Keratinocyte (primary cell): Measurements from ENCODE around the gene ABHD4. TPM values are rescaled to one million over a fixed set of nuclear protein-coding genes. Genes with fewer than 3 reads are reported as not detected.

ENCODE experiments used
- DNase-seq: peaks from one replicate; pipeline ENCODE4 v3.0.0-alpha.2; 2011; ENCODE audit warnings: low read depth, missing footprints, low spot score
- FAIRE-seq: peaks from 2 replicates; lab custom pipeline; 2011; peaks lifted over from hg19 to GRCh38; lab: Jason Lieb, UNC
- H2AFZ ChIP-seq: 2 replicates; pipeline ENCODE4 v1.6.0; 2012; ENCODE audit warnings: low read length, control low read depth, inconsistent platforms; ENCODE audit not compliant: control insufficient read depth
- H3K27ac ChIP-seq: 2 replicates; pipeline ENCODE4 v1.5.1; 2011; ENCODE audit warnings: low read length; ENCODE audit not compliant: control insufficient read depth, insufficient read depth
- H3K27me3 ChIP-seq: 3 replicates; pipeline ENCODE4 v1.6.0; 2011; ENCODE audit warnings: low read length; ENCODE audit not compliant: control insufficient read depth, insufficient read depth; ENCODE audit errors: extremely low read depth
- H3K36me3 ChIP-seq, 2 experiments: 2 replicates in 1 of 2; 3 replicates in 1 of 2; pipeline ENCODE4 v1.5.1; 2011; ENCODE audit warnings: low read length in 2 of 2, mild to moderate bottlenecking in 1 of 2; ENCODE audit not compliant: control insufficient read depth in 2 of 2, insufficient read depth in 2 of 2; ENCODE audit errors: extremely low read depth in 1 of 2
- H3K4me1 ChIP-seq: 3 replicates; pipeline ENCODE4 v1.5.1; 2011; ENCODE audit warnings: low read length; ENCODE audit not compliant: control insufficient read depth, insufficient read depth; ENCODE audit errors: extremely low read depth
- H3K4me2 ChIP-seq: 3 replicates; pipeline ENCODE4 v1.6.0; 2011; ENCODE audit warnings: low read depth, low read length; ENCODE audit not compliant: control insufficient read depth, insufficient read depth; ENCODE audit errors: extremely low read depth
- H3K4me3 ChIP-seq, 3 experiments: fragments of 200-600 bp in 1 of 3; sonication (generic) in 1 of 3; 2 replicates in 2 of 3; 3 replicates in 1 of 3; pipeline ENCODE4 v1.5.1; 2011 to 2016; ENCODE audit warnings: low read length in 3 of 3, mild to moderate bottlenecking in 3 of 3, control low read depth in 2 of 3, inconsistent platforms in 1 of 3, low read depth in 1 of 3, mixed read lengths in 1 of 3, mixed run types in 1 of 3, moderate library complexity in 1 of 3; ENCODE audit not compliant: control insufficient read depth in 2 of 3, insufficient read depth in 2 of 3; ENCODE audit errors: extremely low read depth in 1 of 3
- H3K79me2 ChIP-seq: 2 replicates; pipeline ENCODE4 v1.6.0; 2012; ENCODE audit warnings: low read length; ENCODE audit not compliant: control insufficient read depth, insufficient read depth
- H3K9ac ChIP-seq: 3 replicates; pipeline ENCODE4 v1.6.0; 2011; ENCODE audit warnings: low read length; ENCODE audit not compliant: control insufficient read depth, insufficient read depth; ENCODE audit errors: extremely low read depth
- H3K9me1 ChIP-seq: 3 replicates; pipeline ENCODE4 v1.6.0; 2011; ENCODE audit warnings: low read length; ENCODE audit not compliant: control insufficient read depth, insufficient read depth; ENCODE audit errors: extremely low read depth
- H3K9me3 ChIP-seq: 2 replicates; pipeline ENCODE4 v1.5.1; 2012; ENCODE audit warnings: low read depth, low read length; ENCODE audit not compliant: control insufficient read depth
- H4K20me1 ChIP-seq: 3 replicates; pipeline ENCODE4 v1.6.0; 2011; ENCODE audit warnings: low read length; ENCODE audit not compliant: control insufficient read depth, insufficient read depth; ENCODE audit errors: extremely low read depth
- EZH2 ChIP-seq: IDR thresholded peaks from one replicate; pipeline ENCODE4 v1.6.1; 2012; ENCODE audit warnings: inconsistent platforms, mild to moderate bottlenecking, low read length, moderate library complexity
- dilution Hi-C: fragments of 300-500 bp; cut with MboI; formaldehyde crosslinking; loops from one replicate; pipeline ENCODE4 v1.7.0; 2020; ENCODE audit warnings: low sequenced_read_pairs; ENCODE audit not compliant: extremely low pct_ligation_motif_present
- polyA plus RNA-seq, 5 experiments: library from polyadenylated mRNA; depleted of rRNA in 3 of 5; stranded (reverse) in 3 of 5; stranded (forward) in 1 of 5; unstranded in 1 of 5; fragments of >200 nt; gene quantifications; 1 replicate in 1 of 5; 2 replicates in 3 of 5; 3 replicates in 1 of 5; pipeline versions ENCODE4 v1.2.1 to v1.2.3, GENCODE V29; 2011 to 2012; ENCODE audit warnings: missing spikeins in 2 of 5, low read depth in 1 of 5, low replicate concordance in 1 of 5
- TF ChIP-seq, protein P1 (sequence below), 3 experiments: IDR thresholded peaks in 1 of 3; conservative IDR thresholded peaks in 1 of 3; optimal IDR thresholded peaks in 1 of 3; 2 replicates in 2 of 3; 3 replicates in 1 of 3; pipeline versions ENCODE3 to v1.5.1; 2011; ENCODE audit warnings: low read length in 3 of 3, mild to moderate bottlenecking in 3 of 3, moderate library complexity in 2 of 3, control low read depth in 1 of 3, inconsistent platforms in 1 of 3; ENCODE audit not compliant: insufficient read depth in 2 of 3; ENCODE audit errors: extremely low read depth in 1 of 3

The ABHD4 gene
- polyA plus RNA-seq, 1 donor (not counting 4 experiments of a cell fraction or from before 2014, with no cell fraction given), result 17.7 TPM

DNA sequence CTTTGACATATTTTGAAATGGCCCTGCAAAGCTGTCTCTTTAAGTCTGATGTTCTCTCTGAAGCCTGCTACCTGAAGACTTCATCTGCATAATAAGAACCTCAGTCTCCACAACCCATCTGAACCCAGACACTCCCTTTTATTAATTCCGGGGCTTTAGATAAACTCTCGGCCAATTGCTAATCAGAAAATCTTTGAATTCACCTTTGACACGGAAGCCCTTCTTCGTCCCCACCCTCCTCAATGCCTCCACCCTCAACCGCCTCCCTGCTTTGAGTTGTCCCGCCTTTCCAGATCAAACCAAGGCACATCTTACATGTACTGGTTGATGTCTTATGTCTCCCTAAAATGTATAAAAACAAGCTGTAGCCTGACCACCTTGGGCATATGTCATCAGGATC, 28.5 kb downstream of the ABHD4 start:
- Histone ChIP-seq H3K9me1 (no peaks in the 10 kb centered on the region), H3K36me3 (no peaks in the 10 kb centered on the region), H3K4me2 (no peak overlapping the region), H3K27ac (no peak overlapping the region), H3K9me3 (no peaks in the 10 kb centered on the region), H4K20me1 (no peaks in the 10 kb centered on the region), H3K4me1 (no peaks in the 10 kb centered on the region), H3K27me3 (no peaks in the 10 kb centered on the region), H3K9ac (no peak overlapping the region), H3K4me3 (no peak overlapping the region), H3K79me2 (no peaks in the 10 kb centered on the region), H2AFZ (no peak overlapping the region)
- DNase-seq (no peak), FAIRE-seq (no peak)
- dilution Hi-C loops, result no loop called here
- TF ChIP-seq, protein P1, sequence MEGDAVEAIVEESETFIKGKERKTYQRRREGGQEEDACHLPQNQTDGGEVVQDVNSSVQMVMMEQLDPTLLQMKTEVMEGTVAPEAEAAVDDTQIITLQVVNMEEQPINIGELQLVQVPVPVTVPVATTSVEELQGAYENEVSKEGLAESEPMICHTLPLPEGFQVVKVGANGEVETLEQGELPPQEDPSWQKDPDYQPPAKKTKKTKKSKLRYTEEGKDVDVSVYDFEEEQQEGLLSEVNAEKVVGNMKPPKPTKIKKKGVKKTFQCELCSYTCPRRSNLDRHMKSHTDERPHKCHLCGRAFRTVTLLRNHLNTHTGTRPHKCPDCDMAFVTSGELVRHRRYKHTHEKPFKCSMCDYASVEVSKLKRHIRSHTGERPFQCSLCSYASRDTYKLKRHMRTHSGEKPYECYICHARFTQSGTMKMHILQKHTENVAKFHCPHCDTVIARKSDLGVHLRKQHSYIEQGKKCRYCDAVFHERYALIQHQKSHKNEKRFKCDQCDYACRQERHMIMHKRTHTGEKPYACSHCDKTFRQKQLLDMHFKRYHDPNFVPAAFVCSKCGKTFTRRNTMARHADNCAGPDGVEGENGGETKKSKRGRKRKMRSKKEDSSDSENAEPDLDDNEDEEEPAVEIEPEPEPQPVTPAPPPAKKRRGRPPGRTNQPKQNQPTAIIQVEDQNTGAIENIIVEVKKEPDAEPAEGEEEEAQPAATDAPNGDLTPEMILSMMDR (optimal IDR thresholded peaks at IDR 0.05 in 1 of 3, IDR thresholded peaks at IDR 0.05 in 1 of 3, conservative IDR thresholded peaks at IDR 0.05 in 1 of 3; ENCODE audit: extremely low read depth in 1 of 3, insufficient read depth in 2 of 3, low read length in 3 of 3), result no peak
- TF ChIP-seq EZH2, result no peak

DNA sequence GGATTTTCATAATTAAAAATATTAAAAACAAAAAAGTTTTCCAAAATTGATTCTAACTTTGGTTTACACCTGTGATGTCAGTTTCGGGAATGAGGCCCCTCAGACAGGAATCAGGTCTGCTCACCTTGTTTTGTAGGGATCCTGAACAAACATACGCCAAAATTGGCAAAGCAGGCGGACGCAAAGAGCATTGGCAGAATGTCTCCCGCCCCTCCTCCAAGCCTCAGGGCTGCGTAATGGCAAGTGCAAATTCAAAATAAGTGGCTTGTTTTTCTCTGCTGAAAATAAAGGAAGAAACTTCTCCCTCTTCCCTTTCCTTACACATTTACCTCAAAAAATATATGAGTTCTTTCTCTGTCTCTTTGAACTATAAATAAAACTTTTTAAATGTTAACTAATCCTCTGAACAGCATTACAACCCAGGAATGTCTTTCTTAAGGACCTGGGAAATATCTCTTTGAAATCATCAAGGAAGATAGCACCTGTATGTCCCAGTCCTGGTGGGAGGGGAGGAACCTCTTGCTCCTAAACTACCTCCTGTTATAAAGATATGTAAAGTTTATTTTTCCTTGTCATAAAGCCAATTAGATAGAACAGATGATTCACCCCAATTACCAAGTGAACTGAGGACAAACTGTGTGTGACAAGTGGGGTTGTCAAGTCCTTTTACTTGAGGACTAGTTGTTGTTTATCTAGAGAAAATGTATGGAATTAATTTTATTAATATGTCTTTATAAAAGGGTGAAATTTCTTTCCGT, 29.6 kb downstream of the ABHD4 start:
- Histone ChIP-seq H3K9me3 (no peaks in the 10 kb centered on the region), H3K9ac (no peak overlapping the region), H3K4me2 (no peak overlapping the region), H3K27me3 (no peaks in the 10 kb centered on the region), H4K20me1 (no peaks in the 10 kb centered on the region), H3K27ac (no peak overlapping the region), H3K4me1 (no peaks in the 10 kb centered on the region), H3K9me1 (no peaks in the 10 kb centered on the region), H2AFZ (no peak overlapping the region), H3K79me2 (no peaks in the 10 kb centered on the region), H3K36me3 (no peaks in the 10 kb centered on the region), H3K4me3 (no peak overlapping the region)
- TF ChIP-seq EZH2, result no peak
- TF ChIP-seq, protein P1 (optimal IDR thresholded peaks at IDR 0.05 in 1 of 3, IDR thresholded peaks at IDR 0.05 in 1 of 3, conservative IDR thresholded peaks at IDR 0.05 in 1 of 3; ENCODE audit: extremely low read depth in 1 of 3, insufficient read depth in 2 of 3, low read length in 3 of 3), result no peak
- FAIRE-seq (no peak), DNase-seq (no peak)
- dilution Hi-C loops, result no loop called here
